Measurements from ENCODE around the gene LIN37. TPM values are rescaled to one million over a fixed set of nuclear protein-coding genes. Genes with fewer than 3 reads are reported as not detected.

LIN37 gene
- total and polyA plus RNA-seq, 8 donors, result 1.7 to 44.0 (median 4.5) TPM

DNA sequence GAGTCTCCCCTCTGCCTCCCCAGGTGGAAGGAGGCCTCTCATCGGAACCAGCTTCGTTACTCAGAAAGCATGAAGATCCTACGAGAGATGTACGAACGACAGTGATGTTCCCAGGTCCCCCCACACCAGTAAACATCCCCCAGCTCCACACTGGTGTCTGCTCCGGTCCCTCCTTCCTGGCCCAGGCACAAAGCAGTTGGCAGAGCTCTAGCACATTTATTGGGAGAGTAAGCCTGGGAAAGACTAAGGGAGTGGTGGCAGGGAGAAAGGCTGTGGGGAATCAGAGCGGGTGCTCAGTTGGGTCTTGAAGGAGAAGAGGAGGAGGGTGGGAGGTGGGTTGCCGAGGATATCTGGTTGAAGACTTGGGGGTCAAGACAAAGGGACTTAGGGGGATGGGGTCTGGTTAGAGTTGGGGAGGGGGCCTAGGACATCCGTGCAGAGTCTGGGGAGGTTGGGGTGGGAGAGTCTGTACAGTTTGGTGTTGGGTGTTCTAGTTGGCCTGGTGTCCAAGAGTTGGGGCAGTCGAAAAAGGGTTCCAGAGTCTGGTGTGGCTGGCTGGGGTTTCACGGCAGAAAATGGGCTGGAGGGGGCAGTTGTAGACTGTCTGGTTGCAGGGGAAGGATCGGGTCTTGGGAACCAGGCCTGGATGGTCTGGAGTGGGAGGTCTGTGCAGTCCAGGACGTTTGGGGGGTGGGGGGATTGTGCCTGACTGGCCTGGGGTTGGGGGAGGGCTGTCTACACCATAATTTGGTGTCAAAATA is 6.2 kb downstream of the LIN37 start:
- no peak overlapping the region for H3K4me3 ChIP-seq
- H3K27me3 ChIP-seq, result no peaks in the 10 kb centered on the region
- 83 to 90% methylated on average over 13 of the region's 13 CpGs for WGBS, 2 donors
- H3K9me3 ChIP-seq, result no peaks in the 10 kb centered on the region
- no peak for ATAC-seq
- FAIRE-seq, result no peak
- H3K36me3 ChIP-seq, result peaks cover 0 to 4% (median 0%) of the 10 kb centered on the region in 3 donors
- no peak overlapping the region for H3K27ac ChIP-seq
- TF ChIP-seq, protein P1, sequence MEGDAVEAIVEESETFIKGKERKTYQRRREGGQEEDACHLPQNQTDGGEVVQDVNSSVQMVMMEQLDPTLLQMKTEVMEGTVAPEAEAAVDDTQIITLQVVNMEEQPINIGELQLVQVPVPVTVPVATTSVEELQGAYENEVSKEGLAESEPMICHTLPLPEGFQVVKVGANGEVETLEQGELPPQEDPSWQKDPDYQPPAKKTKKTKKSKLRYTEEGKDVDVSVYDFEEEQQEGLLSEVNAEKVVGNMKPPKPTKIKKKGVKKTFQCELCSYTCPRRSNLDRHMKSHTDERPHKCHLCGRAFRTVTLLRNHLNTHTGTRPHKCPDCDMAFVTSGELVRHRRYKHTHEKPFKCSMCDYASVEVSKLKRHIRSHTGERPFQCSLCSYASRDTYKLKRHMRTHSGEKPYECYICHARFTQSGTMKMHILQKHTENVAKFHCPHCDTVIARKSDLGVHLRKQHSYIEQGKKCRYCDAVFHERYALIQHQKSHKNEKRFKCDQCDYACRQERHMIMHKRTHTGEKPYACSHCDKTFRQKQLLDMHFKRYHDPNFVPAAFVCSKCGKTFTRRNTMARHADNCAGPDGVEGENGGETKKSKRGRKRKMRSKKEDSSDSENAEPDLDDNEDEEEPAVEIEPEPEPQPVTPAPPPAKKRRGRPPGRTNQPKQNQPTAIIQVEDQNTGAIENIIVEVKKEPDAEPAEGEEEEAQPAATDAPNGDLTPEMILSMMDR (IDR thresholded peaks at IDR 0.05), result no peak
- peak in 1 of 6 donors; percentile 20 for DNase-seq
- intact Hi-C loops (cut with DNase I), result no loop called here
- H3K4me1 ChIP-seq, result peaks cover 0 to 18% (median 8%) of the 10 kb centered on the region in 3 donors

DNA sequence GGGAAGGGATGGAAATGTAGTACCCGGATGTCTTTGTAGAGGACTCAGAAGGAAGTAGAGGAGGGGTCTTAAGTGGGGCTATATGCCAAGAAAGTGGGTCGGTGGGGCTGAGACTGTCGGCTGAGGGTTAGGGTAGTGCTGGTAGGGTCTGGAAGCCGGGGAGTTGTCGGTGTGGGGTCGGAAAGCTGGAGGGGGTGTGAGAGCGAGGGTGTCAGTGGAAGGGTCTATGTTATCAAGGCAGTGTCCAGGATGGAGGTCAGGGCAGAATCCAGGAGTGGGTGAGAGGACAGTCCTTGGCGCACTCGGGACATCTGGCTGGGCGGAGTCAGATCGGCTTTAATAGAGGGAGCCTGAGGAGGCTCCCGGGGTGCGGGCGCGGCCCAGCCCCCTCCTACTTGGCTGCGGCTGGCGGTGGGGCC is 6.8 kb downstream of the LIN37 start:
- peaks cover 0 to 17% (median 8%) of the 10 kb centered on the region in 3 donors for H3K4me1 ChIP-seq
- FAIRE-seq (no peak), DNase-seq (peak in 1 of 6 donors; percentile 35), ATAC-seq (no peak)
- intact Hi-C loops (cut with DNase I), result no loop called here
- 82 to 88% methylated on average over 17 of the region's 17 CpGs for WGBS, 2 donors
- H3K4me3 ChIP-seq, result peak overlapping the region in 1 of 4 donors; percentile 70
- H3K27ac ChIP-seq, result no peak overlapping the region
- H3K27me3 ChIP-seq, result no peaks in the 10 kb centered on the region
- H3K36me3 ChIP-seq, result peaks cover 0 to 4% (median 0%) of the 10 kb centered on the region in 3 donors
- TF ChIP-seq, protein P1 (IDR thresholded peaks at IDR 0.05), result no peak
- H3K9me3 ChIP-seq, result no peaks in the 10 kb centered on the region

DNA sequence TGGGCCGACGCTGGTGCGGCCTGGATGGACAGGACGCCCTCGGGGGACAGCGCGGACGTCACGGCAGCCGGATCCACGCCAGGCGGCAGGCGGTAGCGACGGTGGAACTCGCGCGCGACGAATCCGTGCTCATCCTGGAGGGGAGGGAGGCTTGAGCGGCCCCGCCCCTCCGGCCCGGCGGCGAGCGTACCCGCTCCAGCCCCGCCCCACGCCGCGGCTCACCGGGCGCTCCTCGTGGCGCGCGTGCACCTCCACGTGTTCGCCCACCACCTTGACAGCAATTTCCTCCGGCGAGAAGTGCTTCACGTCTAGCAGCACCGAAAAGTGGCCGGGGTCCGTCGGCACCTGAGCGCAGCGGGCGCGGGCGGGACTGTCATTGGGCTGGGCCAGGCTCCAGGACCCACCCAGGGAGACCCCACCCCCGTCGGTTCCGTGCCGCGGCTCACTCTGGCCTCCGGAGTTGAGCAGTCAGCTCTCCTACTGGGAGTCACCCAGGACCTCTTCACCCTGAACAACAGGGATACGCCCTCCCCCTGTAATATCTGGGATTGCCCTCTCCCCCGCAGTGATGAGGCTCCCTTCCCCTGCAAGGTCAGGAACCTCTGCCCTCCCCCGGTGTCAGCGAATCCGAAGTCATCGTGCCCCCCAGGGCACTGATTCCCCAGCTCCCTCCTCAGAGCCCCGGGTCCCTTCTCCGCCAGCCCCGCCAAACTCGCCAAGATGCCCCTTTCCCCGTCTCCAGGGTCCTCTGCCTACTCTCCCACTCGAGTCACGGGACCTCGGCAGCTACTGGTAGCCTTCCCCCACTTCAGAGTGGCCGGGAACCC is 7.4 kb downstream of the LIN37 start:
- peak in 3 of 6 donors; percentile 51 to 83 (median 64) for DNase-seq
- Histone ChIP-seq H3K27ac (peak overlapping the region in 3 of 4 donors; percentile 25 to 87 (median 85)), H3K9me3 (no peaks in the 10 kb centered on the region), H3K27me3 (no peaks in the 10 kb centered on the region), H3K4me3 (peak overlapping the region in 2 of 4 donors; percentile 70 to 91), H3K4me1 (peaks cover 0 to 17% (median 8%) of the 10 kb centered on the region in 3 donors), H3K36me3 (peaks cover 0 to 4% (median 0%) of the 10 kb centered on the region in 3 donors)
- intact Hi-C loops (cut with DNase I), result no loop called here
- ATAC-seq, result no peak
- TF ChIP-seq, protein P1 (IDR thresholded peaks at IDR 0.05), result no peak
- FAIRE-seq, result no peak
- 74 to 76% methylated on average over 53 to 74 of the region's 74 CpGs for WGBS, 2 donors

DNA sequence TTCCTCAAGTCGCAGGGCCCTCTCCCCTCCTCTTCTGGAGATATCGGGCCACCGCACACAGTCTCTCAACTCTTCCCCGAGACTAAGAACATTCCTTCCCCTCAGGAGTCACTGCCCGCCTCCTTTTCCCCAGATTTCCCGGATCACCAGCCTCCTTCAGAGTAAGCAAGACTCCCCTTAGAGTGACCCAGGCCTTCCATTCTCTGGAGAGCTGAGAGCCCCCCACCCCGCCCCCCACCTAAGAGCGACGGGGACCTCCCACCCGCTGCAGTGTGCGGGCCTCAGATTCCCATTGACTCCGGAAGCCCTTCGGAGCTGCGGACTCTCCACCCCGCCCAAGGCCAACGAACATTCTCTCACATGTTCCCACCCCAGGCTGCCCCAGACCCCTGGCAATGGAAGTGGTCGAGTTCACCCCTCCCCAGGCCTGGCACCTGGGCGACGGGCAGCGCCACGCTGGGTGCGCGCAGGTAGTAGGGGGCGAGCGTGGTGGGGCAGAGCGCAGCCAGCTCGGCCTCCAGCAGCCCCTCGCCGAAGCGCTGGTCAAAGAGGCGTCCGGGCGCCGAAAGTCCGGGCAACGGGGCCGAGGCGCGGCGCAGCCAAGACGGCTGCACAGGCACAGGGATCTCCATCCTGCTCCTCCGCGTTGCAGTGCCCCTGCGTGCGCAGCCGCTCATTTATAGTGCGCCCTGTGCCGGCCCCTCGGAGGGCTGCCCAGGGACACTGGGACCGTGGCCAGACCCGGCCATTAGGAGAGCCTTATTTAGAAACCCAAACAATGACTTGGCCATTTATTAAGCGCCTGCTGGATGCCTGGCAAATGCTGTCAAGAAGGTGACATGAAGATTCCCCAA is 8.2 kb downstream of the LIN37 start, which contains the start of gene HSPB6:
Gene HSPB6, minus strand, starts transcription at position 653 of the 854 bp plus-strand sequence. Its CDS starts 21 bp downstream, at position 632.
- 19 to 23% methylated on average over 45 to 52 of the region's 52 CpGs for WGBS, 2 donors
- DNase-seq (peak in 1 of 6 donors; percentile 53), ATAC-seq (no peak), FAIRE-seq (no peak)
- H3K9me3 ChIP-seq, result no peaks in the 10 kb centered on the region
- intact Hi-C loops (cut with DNase I), result no loop called here
- peak within 1 kb of the TSS; percentile 85 to 89 (median 86) for H3K27ac ChIP-seq
- peaks cover 0 to 4% (median 0%) of the 10 kb centered on the region in 3 donors for H3K36me3 ChIP-seq
- peak within 1 kb of the TSS; percentile 68 to 93 (median 80) for H3K4me3 ChIP-seq
- H3K27me3 ChIP-seq, result no peaks in the 10 kb centered on the region
- H3K4me1 ChIP-seq, result peaks cover 0 to 17% (median 8%) of the 10 kb centered on the region in 3 donors
- TF ChIP-seq, protein P1 (IDR thresholded peaks at IDR 0.05), result no peak
